GM12878 (cell line): ENCODE measurements around the gene CDC45. TPM values are rescaled to one million over a fixed set of nuclear protein-coding genes. Genes with fewer than 3 reads are reported as not detected.

Experiments used
- ATAC-seq: fragments of 200-7000 bp; cut with Tn5 transposase; 3 replicates; pipeline ENCODE4 v1.9.1; 2020; ENCODE audit warnings: mild to moderate bottlenecking, moderate library complexity
- BruUV-seq: library from RNA; stranded (reverse); fragments of 400-500 nt; replicated peaks from 2 replicates; lab custom pipeline; 2021; lab: Mats Ljungman, UMichigan
- CTCF ChIA-PET: fragments of 300-600 bp; sonication (Branson Sonifier 250); formaldehyde crosslinking; extraction: SDS; loops from one replicate; lab custom pipeline; 2021; ENCODE audit warnings: inconsistent platforms; lab: Yijun Ruan, JAX
- POLR2A ChIA-PET: fragments of 350-600 bp; formaldehyde crosslinking; extraction: SDS; loops from one replicate; lab custom pipeline; 2021; ENCODE audit warnings: inconsistent platforms; lab: Charles Lee
- RAD21 ChIA-PET: fragments of 300-600 bp; sonication (Branson Sonifier 250); formaldehyde crosslinking; loops from one replicate; lab custom pipeline; 2023; ENCODE audit warnings: antibody characterized with exemption; ENCODE audit not compliant: unreplicated experiment; lab: Charles Lee
- SMC1A ChIA-PET: fragments of 300-600 bp; sonication (Branson Sonifier 250); formaldehyde crosslinking; loops from one replicate; lab custom pipeline; 2023; ENCODE audit not compliant: unreplicated experiment, uncharacterized antibody; lab: Charles Lee
- DNase-seq: peaks from one replicate; pipeline ENCODE4 v3.0.0-alpha.2; 2011; ENCODE audit warnings: low read depth, low spot score
- FAIRE-seq: peaks from 3 replicates; lab custom pipeline; 2011; peaks lifted over from hg19 to GRCh38; lab: Jason Lieb, UNC
- H2AFZ ChIP-seq: 2 replicates; pipeline ENCODE4 v1.6.0; 2011; ENCODE audit warnings: low read depth, low read length, control low read depth; ENCODE audit not compliant: control insufficient read depth
- H3K27ac ChIP-seq: 2 replicates; pipeline ENCODE4 v1.5.1; 2011; ENCODE audit warnings: control low read depth; ENCODE audit not compliant: control insufficient read depth, insufficient read depth
- H3K27me3 ChIP-seq, 2 experiments: replicated peaks in 1 of 2; 2 replicates each; pipeline versions ENCODE4 v1.6.0 to v1.6.1; 2011; ENCODE audit warnings: low read length in 1 of 2; ENCODE audit not compliant: control insufficient read depth in 2 of 2, insufficient read depth in 2 of 2
- H3K36me3 ChIP-seq, 2 experiments: 2 replicates each; pipeline ENCODE4 v1.5.1; 2011; ENCODE audit warnings: low read length in 1 of 2; ENCODE audit not compliant: control insufficient read depth in 2 of 2, insufficient read depth in 2 of 2
- H3K4me1 ChIP-seq: 2 replicates; pipeline ENCODE4 v1.6.1; 2011; ENCODE audit warnings: mild to moderate bottlenecking, low read length, moderate library complexity, mixed read lengths; ENCODE audit not compliant: control insufficient read depth, insufficient read depth
- H3K4me2 ChIP-seq: 2 replicates; pipeline ENCODE4 v1.6.0; 2011; ENCODE audit warnings: control low read depth; ENCODE audit not compliant: control insufficient read depth, insufficient read depth
- H3K4me3 ChIP-seq: fragments of 200-600 bp; sonication (generic); 2 replicates; pipeline ENCODE4 v1.5.1; 2016
- H3K79me2 ChIP-seq: 2 replicates; pipeline ENCODE4 v1.6.0; 2011; ENCODE audit warnings: low read length; ENCODE audit not compliant: control insufficient read depth, insufficient read depth
- H3K9ac ChIP-seq: 2 replicates; pipeline ENCODE4 v1.8.0; 2011; ENCODE audit warnings: low read length, control low read depth, mixed read lengths; ENCODE audit not compliant: control insufficient read depth, insufficient read depth
- H3K9me3 ChIP-seq: replicated peaks from 3 replicates; pipeline ENCODE4 v1.5.1; 2011; ENCODE audit warnings: mild to moderate bottlenecking, low read length; ENCODE audit not compliant: control insufficient read depth, insufficient read depth
- H4K20me1 ChIP-seq: 2 replicates; pipeline ENCODE4 v1.6.0; 2011; ENCODE audit not compliant: control insufficient read depth, insufficient read depth
- NRF1 ChIP-seq: conservative IDR thresholded peaks from 2 replicates; pipeline ENCODE4 v1.6.1; 2011; ENCODE audit warnings: mild to moderate bottlenecking, low read depth, low read length, improper control_type of control experiment
- ZNF592 ChIP-seq: fragments of 450-650 bp; IDR thresholded peaks from 2 replicates; pipeline ENCODE4 v1.6.1; 2017; ENCODE audit warnings: mild to moderate bottlenecking, moderate library complexity
- WGBS: methylation state at CpG from one replicate; pipeline ENCODE4 v1.1.6; 2016; ENCODE audit warnings: low lambda C conversion rate; ENCODE audit not compliant: insufficient replicate concordance, insufficient coverage; ENCODE audit errors: missing lambda C conversion rate; 5-methylcytosine and 5-hydroxymethylcytosine counted together
- in situ Hi-C: fragments of 300-500 bp; cut with MboI; formaldehyde crosslinking; loops from 9 replicates; pipeline ENCODE4 v1.14.3; 2018; ENCODE audit warnings: mixed read lengths
- intact Hi-C: fragments of 100-400 bp; cut with micrococcal nuclease; formaldehyde crosslinking; loops from one replicate; pipeline ENCODE4 v1.14.2; 2022; ENCODE audit not compliant: unreplicated experiment
- polyA plus RNA-seq, 11 experiments: library from polyadenylated mRNA; depleted of rRNA in 4 of 11; unstranded in 6 of 11; stranded (reverse) in 5 of 11; fragments of >200 nt; fragmentation: Nextera tagmentation in 4 of 11; fragmentation: Illumina TruSeq in 1 of 11; extraction: Ambion mirVana in 4 of 11; extraction: Trizol in 1 of 11; gene quantifications; 1 replicate in 1 of 11; 2 replicates in 10 of 11; pipeline versions ENCODE4 v1.2.1 to v1.2.3, GENCODE V29; 2011 to 2016; ENCODE audit warnings: inconsistent platforms in 2 of 11, missing spikeins in 2 of 11, low read depth in 1 of 11
- total RNA-seq, 4 experiments: library from RNA; depleted of rRNA in 3 of 4; stranded (reverse); fragments of >200 nt in 3 of 4; fragmentation: Illumina TruSeq in 1 of 4; extraction: Trizol in 1 of 4; gene quantifications; 2 replicates each; pipeline versions ENCODE4 v1.2.1 to v1.2.3, GENCODE V29; 2013 to 2021
- TF ChIP-seq, protein P1 (sequence below), 3 experiments: IDR thresholded peaks in 2 of 3; conservative IDR thresholded peaks in 1 of 3; 2 replicates each; pipeline ENCODE4 v1.5.1; 2011; ENCODE audit warnings: low read depth in 3 of 3, low read length in 3 of 3, mild to moderate bottlenecking in 3 of 3, control low read depth in 2 of 3, moderate library complexity in 2 of 3, inconsistent platforms in 1 of 3, mixed read lengths in 1 of 3; ENCODE audit not compliant: control insufficient read depth in 2 of 3, insufficient read depth in 1 of 3; ENCODE audit errors: extremely low read depth in 1 of 3

CDC45 gene
- total and polyA plus RNA-seq, 10 of the 15 experiments (the other 5 are each of a cell fraction or from before 2014, with no cell fraction given), result 40.8 to 88.5 (median 54.2) TPM

DNA sequence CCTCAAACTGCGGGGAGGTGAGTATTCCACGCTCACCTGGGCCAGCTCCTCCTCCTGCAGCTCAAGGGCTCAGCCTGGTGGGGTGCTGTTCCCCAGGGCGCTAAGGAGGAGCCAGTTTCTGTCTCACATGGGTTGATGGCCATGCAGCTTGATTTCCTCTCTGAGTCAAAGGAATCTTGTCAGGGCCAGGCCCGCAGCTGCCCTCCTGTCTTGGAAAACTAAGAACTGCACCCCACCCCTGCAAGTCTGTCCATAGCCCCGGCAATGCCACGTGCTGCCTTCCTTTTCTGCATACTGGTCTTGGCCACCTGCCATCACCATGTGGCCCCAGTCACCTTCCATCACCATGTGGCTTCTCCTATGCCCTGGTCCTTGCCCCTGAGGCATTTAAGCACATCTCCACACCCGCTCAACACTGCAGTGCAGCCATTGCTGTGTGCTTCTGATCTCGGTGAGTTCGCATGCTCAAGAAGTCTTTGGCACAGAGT, 79.6 kb downstream of the CDC45 start:
- no peaks in the 10 kb centered on the region for H3K36me3 ChIP-seq
- H3K9ac ChIP-seq, result no peak overlapping the region
- BruUV-seq, result no TSS peak
- ChIA-PET SMC1A (no interaction called here), RAD21 (interaction anchor here (0.8 kb wide), 1 partner anchor 19 kb away, joined by 3 read pairs; no protein-coding TSS in a partner anchor), POLR2A (no interaction called here), CTCF (interaction anchor here (0.8 to 1.1 kb wide), 2 partner anchors 32 to 71 kb away, joined by 3 read pairs; no protein-coding TSS in a partner anchor)
- H3K4me3 ChIP-seq, result no peak overlapping the region
- peak; percentile 59; the same call in 2 of the 3 replicates for ATAC-seq
- intact Hi-C loops (no loop called here), in situ Hi-C loops (no loop called here)
- H3K9me3 ChIP-seq, result no peaks in the 10 kb centered on the region
- no peak overlapping the region for H2AFZ ChIP-seq
- H3K27me3 ChIP-seq, result no peaks in the 10 kb centered on the region; a peak in 1 of 4 replicates
- no peak for FAIRE-seq
- no peak overlapping the region for H3K4me2 ChIP-seq
- H3K4me1 ChIP-seq, result no peaks in the 10 kb centered on the region
- no peaks in the 10 kb centered on the region for H4K20me1 ChIP-seq
- H3K27ac ChIP-seq, result no peak overlapping the region
- TF ChIP-seq ZNF592 (no peak), NRF1 (no peak)
- TF ChIP-seq, protein P1, sequence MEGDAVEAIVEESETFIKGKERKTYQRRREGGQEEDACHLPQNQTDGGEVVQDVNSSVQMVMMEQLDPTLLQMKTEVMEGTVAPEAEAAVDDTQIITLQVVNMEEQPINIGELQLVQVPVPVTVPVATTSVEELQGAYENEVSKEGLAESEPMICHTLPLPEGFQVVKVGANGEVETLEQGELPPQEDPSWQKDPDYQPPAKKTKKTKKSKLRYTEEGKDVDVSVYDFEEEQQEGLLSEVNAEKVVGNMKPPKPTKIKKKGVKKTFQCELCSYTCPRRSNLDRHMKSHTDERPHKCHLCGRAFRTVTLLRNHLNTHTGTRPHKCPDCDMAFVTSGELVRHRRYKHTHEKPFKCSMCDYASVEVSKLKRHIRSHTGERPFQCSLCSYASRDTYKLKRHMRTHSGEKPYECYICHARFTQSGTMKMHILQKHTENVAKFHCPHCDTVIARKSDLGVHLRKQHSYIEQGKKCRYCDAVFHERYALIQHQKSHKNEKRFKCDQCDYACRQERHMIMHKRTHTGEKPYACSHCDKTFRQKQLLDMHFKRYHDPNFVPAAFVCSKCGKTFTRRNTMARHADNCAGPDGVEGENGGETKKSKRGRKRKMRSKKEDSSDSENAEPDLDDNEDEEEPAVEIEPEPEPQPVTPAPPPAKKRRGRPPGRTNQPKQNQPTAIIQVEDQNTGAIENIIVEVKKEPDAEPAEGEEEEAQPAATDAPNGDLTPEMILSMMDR (IDR thresholded peaks at IDR 0.05 in 2 of 3, conservative IDR thresholded peaks at IDR 0.05 in 1 of 3; ENCODE audit: control insufficient read depth in 2 of 3, extremely low read depth in 1 of 3, insufficient read depth in 1 of 3, low read depth in 3 of 3, low read length in 3 of 3), result 0 out of 6 replicates have a peak, but pooled peaks of 2 of the 3 experiments have one; percentile 3 to 8
- TF ChIP-seq, all 136 proteins: peak for 1
- DNase-seq, result no peak
- 48% methylated on average over 8 of the region's 9 CpGs for WGBS
- no peaks in the 10 kb centered on the region for H3K79me2 ChIP-seq
